H9 (cell line): ENCODE results near the gene HMCN1. TPM values are rescaled to one million over a fixed set of nuclear protein-coding genes. Genes with fewer than 3 reads are reported as not detected.

Experiments
- DNase-seq: peaks from one replicate; pipeline ENCODE4 v3.0.0-alpha.2; 2017
- H2AFZ ChIP-seq: one replicate; pipeline ENCODE4 v1.6.1; 2013; ENCODE audit warnings: mild to moderate bottlenecking, low read length, control low read depth, moderate library complexity
- H2AK5ac ChIP-seq: 2 replicates; pipeline ENCODE4 v1.6.1; 2013; ENCODE audit warnings: low read length, control low read depth, mixed read lengths; ENCODE audit not compliant: insufficient read length
- H2BK120ac ChIP-seq: one replicate; pipeline ENCODE4 v1.6.1; 2013; ENCODE audit warnings: low read depth, mild to moderate bottlenecking, low read length, control low read depth, inconsistent platforms; ENCODE audit not compliant: poor library complexity, severe bottlenecking
- H2BK12ac ChIP-seq: 2 replicates; pipeline ENCODE4 v1.6.1; 2013; ENCODE audit warnings: low read length, control low read depth, mixed read lengths, low read depth; ENCODE audit not compliant: insufficient read length
- H2BK15ac ChIP-seq: 2 replicates; pipeline ENCODE4 v1.6.1; 2013; ENCODE audit warnings: low read depth, low read length, control low read depth
- H2BK20ac ChIP-seq: one replicate; pipeline ENCODE4 v1.6.1; 2013; ENCODE audit warnings: low read depth, mild to moderate bottlenecking, low read length, control low read depth, inconsistent platforms; ENCODE audit not compliant: poor library complexity, severe bottlenecking
- H2BK5ac ChIP-seq: 2 replicates; pipeline ENCODE4 v1.6.1; 2013; ENCODE audit warnings: low read length, control low read depth, mixed read lengths; ENCODE audit not compliant: insufficient read length
- H3K14ac ChIP-seq: 2 replicates; pipeline ENCODE4 v1.6.1; 2013; ENCODE audit warnings: low read length, control low read depth; ENCODE audit not compliant: insufficient read depth
- H3K18ac ChIP-seq: 2 replicates; pipeline ENCODE4 v1.6.1; 2013; ENCODE audit warnings: low read depth, mild to moderate bottlenecking, mixed read lengths, low read length, control low read depth; ENCODE audit not compliant: insufficient read length
- H3K23ac ChIP-seq: 2 replicates; pipeline ENCODE4 v1.6.1; 2013; ENCODE audit warnings: low read length, control low read depth, mixed read lengths, low read depth; ENCODE audit not compliant: insufficient read length
- H3K23me2 ChIP-seq: 2 replicates; pipeline ENCODE4 v1.6.1; 2013; ENCODE audit warnings: low read depth, mild to moderate bottlenecking, mixed read lengths, low read length, control low read depth; ENCODE audit not compliant: insufficient read length, poor library complexity, severe bottlenecking
- H3K27ac ChIP-seq: 2 replicates; pipeline ENCODE4 v1.5.1; 2013; ENCODE audit warnings: low read length, control low read depth, mixed read lengths, low read depth; ENCODE audit not compliant: insufficient read length
- H3K27me3 ChIP-seq: 2 replicates; pipeline ENCODE4 v1.6.1; 2013; ENCODE audit warnings: low read length, control low read depth, inconsistent platforms; ENCODE audit not compliant: insufficient read depth
- H3K4ac ChIP-seq: 2 replicates; pipeline ENCODE4 v1.6.1; 2013; ENCODE audit warnings: low read depth, mild to moderate bottlenecking, control low read depth, inconsistent platforms, low read length, moderate library complexity
- H3K4me1 ChIP-seq: 2 replicates; pipeline ENCODE4 v1.6.1; 2013; ENCODE audit warnings: low read length, control low read depth, inconsistent platforms; ENCODE audit not compliant: insufficient read depth
- H3K4me2 ChIP-seq: 2 replicates; pipeline ENCODE4 v1.6.1; 2013; ENCODE audit warnings: low read length, control low read depth, mixed read lengths; ENCODE audit not compliant: insufficient read length, insufficient read depth
- H3K56ac ChIP-seq: 2 replicates; pipeline ENCODE4 v1.6.1; 2013; ENCODE audit warnings: low read depth, mild to moderate bottlenecking, mixed read lengths, low read length, control low read depth; ENCODE audit not compliant: insufficient read length
- H3K79me1 ChIP-seq: 2 replicates; pipeline ENCODE4 v1.6.1; 2013; ENCODE audit warnings: low read depth, mild to moderate bottlenecking, moderate library complexity, low read length, control low read depth, inconsistent platforms; ENCODE audit not compliant: insufficient read depth, poor library complexity, severe bottlenecking
- H3K79me2 ChIP-seq: 2 replicates; pipeline ENCODE4 v1.6.1; 2013; ENCODE audit warnings: low read length, control low read depth, inconsistent platforms; ENCODE audit not compliant: insufficient read depth
- H3K9ac ChIP-seq: 2 replicates; pipeline ENCODE4 v1.6.1; 2013; ENCODE audit warnings: low read length, control low read depth, mixed read lengths; ENCODE audit not compliant: insufficient read length; ENCODE audit errors: extremely low read depth
- H3K9me3 ChIP-seq: one replicate; pipeline ENCODE4 v1.6.1; 2013; ENCODE audit warnings: low read depth, low read length, inconsistent platforms; ENCODE audit not compliant: control insufficient read depth
- H3T11ph ChIP-seq: one replicate; pipeline ENCODE4 v1.6.1; 2013; ENCODE audit warnings: mild to moderate bottlenecking, low read length, control low read depth, inconsistent platforms
- H4K20me1 ChIP-seq: one replicate; pipeline ENCODE4 v1.6.1; 2013; ENCODE audit not compliant: control insufficient read depth, insufficient read length, insufficient read depth
- H4K5ac ChIP-seq: 2 replicates; pipeline ENCODE4 v1.6.1; 2013; ENCODE audit warnings: low read depth, mild to moderate bottlenecking, mixed read lengths, low read length, control low read depth; ENCODE audit not compliant: insufficient read length
- H4K8ac ChIP-seq: replicated peaks from 2 replicates; pipeline ENCODE4 v1.6.1; 2013; ENCODE audit warnings: low read length, control low read depth, mixed read lengths, low read depth; ENCODE audit not compliant: insufficient read length
- H4K91ac ChIP-seq: 2 replicates; pipeline ENCODE4 v1.6.1; 2013; ENCODE audit warnings: low read depth, mild to moderate bottlenecking, moderate library complexity, mixed read lengths, low read length, control low read depth; ENCODE audit not compliant: insufficient read length
- H3K27ac Mint-ChIP-seq, 3 experiments: 2 replicates in 2 of 3; 3 replicates in 1 of 3; pipeline ENCODE4 v1.8.0; 2020 to 2021; ENCODE audit warnings: mixed read lengths in 3 of 3, mild to moderate bottlenecking in 1 of 3, moderate library complexity in 1 of 3
- H3K27me3 Mint-ChIP-seq: 2 replicates; pipeline ENCODE4 v1.8.0; 2021; ENCODE audit warnings: low read depth, mild to moderate bottlenecking, moderate library complexity, mixed read lengths
- H3K36me3 Mint-ChIP-seq, 3 experiments: 2 replicates in 2 of 3; 3 replicates in 1 of 3; pipeline ENCODE4 v1.8.0; 2020 to 2021; ENCODE audit warnings: low read depth in 3 of 3, mixed read lengths in 3 of 3; ENCODE audit not compliant: insufficient read depth in 1 of 3
- H3K4me1 Mint-ChIP-seq, 2 experiments: 2 replicates each; pipeline ENCODE4 v1.8.0; 2020; ENCODE audit warnings: mixed read lengths in 2 of 2
- H3K4me3 Mint-ChIP-seq, 2 experiments: 2 replicates in 1 of 2; 3 replicates in 1 of 2; pipeline ENCODE4 v1.8.0; 2020 to 2021; ENCODE audit warnings: mild to moderate bottlenecking in 2 of 2, mixed read lengths in 2 of 2, moderate library complexity in 1 of 2
- H3K9me3 Mint-ChIP-seq, 2 experiments: 2 replicates in 1 of 2; 3 replicates in 1 of 2; pipeline ENCODE4 v1.8.0; 2020; ENCODE audit warnings: mild to moderate bottlenecking in 2 of 2, mixed read lengths in 2 of 2, moderate library complexity in 1 of 2
- CTCF ChIP-seq: fragments of 200-600 bp; sonication (generic); conservative IDR thresholded peaks from 3 replicates; pipeline ENCODE4 v1.8.0; 2021; ENCODE audit warnings: antibody characterized with exemption, mild to moderate bottlenecking
- whole genome bisulfite sequencing: extraction: QIAGEN DNeasy Blood & Tissue Kit; methylation state at CpG from one replicate; pipeline ENCODE4 v1.1.7; 2013; ENCODE audit warnings: missing lambda C conversion rate, low lambda C conversion rate, mixed read lengths; ENCODE audit not compliant: insufficient read length; ENCODE audit errors: extremely low coverage; 5-methylcytosine and 5-hydroxymethylcytosine counted together
- total RNA-seq: library from RNA; stranded (reverse); gene quantifications from 2 replicates; pipeline ENCODE4 v1.2.1, GENCODE V29; 2021

Gene HMCN1
- total RNA-seq, 1 experiment from 2014 or later = 3.3 TPM

- Histone ChIP-seq H2BK15ac (no peak overlapping the region; the same call in 1 of the 2 replicates), H3K4me2 (no peak overlapping the region), H2BK12ac (no peak overlapping the region), H3K79me2 (no peaks in the 10 kb centered on the region), H4K5ac (no peak overlapping the region), H2BK20ac (no peak overlapping the region), H3K4me1 (peaks cover 8% of the 10 kb centered on the region; the same call in 1 of the 2 replicates), H3K4ac (no peak overlapping the region), H3T11ph (no peak overlapping the region), H3K9ac (no peak overlapping the region), H2AK5ac (no peak overlapping the region), H2BK5ac (no peak overlapping the region), H4K8ac (no peak overlapping the region), H3K27ac (no peak overlapping the region), H4K91ac (no peak overlapping the region), H2BK120ac (no peak overlapping the region), H3K14ac (no peak overlapping the region; the same call in 1 of the 2 replicates), H4K20me1 (no peaks in the 10 kb centered on the region), H2AFZ (no peak overlapping the region), H3K23ac (no peak overlapping the region), H3K79me1 (no peaks in the 10 kb centered on the region), H3K27me3 (no peaks in the 10 kb centered on the region), H3K9me3 (no peaks in the 10 kb centered on the region), H3K18ac (no peak overlapping the region), H3K56ac (no peak overlapping the region), H3K23me2 (no peaks in the 10 kb centered on the region)
- Mint-ChIP-seq H3K4me1 (peaks cover 13% of the 10 kb centered on the region in 2 experiments), H3K9me3 (no peaks in the 10 kb centered on the region), H3K4me3 (no peak overlapping the region), H3K27ac (no peak overlapping the region), H3K27me3 (no peaks in the 10 kb centered on the region), H3K36me3 (no peaks in the 10 kb centered on the region)
- no peak for TF ChIP-seq CTCF
- no peak for DNase-seq
- WGBS = no CpG with 5 or more reads among the region's 5 CpGs
These were observed 468.1 kb downstream of the HMCN1 start for GRCh38 chr1:186202271-186202764.
